HCT116 (cell line): ENCODE data around the gene FPR1.

Experiments
- EZH2 ChIP-seq: fragments of 200-600 bp; sonication (generic); IDR thresholded peaks from 2 replicates; pipeline ENCODE4 v1.6.1; 2017; ENCODE audit warnings: antibody characterized with exemption, mixed run types
- MAX ChIP-seq: IDR thresholded peaks from 2 replicates; pipeline ENCODE4 v1.6.1; 2012
- TF ChIP-seq, protein P1 (sequence below), 3 experiments: fragments of 200-600 bp in 1 of 3; sonication (generic) in 1 of 3; IDR thresholded peaks in 2 of 3; conservative IDR thresholded peaks in 1 of 3; 2 replicates each; pipeline ENCODE4 v1.5.1; 2012 to 2017; ENCODE audit warnings: low read depth in 2 of 3, low read length in 2 of 3, antibody characterized with exemption in 1 of 3, borderline replicate concordance in 1 of 3, control low read depth in 1 of 3, mild to moderate bottlenecking in 1 of 3, mixed read lengths in 1 of 3, mixed run types in 1 of 3, moderate library complexity in 1 of 3; ENCODE audit not compliant: insufficient read depth in 1 of 3

DNA sequence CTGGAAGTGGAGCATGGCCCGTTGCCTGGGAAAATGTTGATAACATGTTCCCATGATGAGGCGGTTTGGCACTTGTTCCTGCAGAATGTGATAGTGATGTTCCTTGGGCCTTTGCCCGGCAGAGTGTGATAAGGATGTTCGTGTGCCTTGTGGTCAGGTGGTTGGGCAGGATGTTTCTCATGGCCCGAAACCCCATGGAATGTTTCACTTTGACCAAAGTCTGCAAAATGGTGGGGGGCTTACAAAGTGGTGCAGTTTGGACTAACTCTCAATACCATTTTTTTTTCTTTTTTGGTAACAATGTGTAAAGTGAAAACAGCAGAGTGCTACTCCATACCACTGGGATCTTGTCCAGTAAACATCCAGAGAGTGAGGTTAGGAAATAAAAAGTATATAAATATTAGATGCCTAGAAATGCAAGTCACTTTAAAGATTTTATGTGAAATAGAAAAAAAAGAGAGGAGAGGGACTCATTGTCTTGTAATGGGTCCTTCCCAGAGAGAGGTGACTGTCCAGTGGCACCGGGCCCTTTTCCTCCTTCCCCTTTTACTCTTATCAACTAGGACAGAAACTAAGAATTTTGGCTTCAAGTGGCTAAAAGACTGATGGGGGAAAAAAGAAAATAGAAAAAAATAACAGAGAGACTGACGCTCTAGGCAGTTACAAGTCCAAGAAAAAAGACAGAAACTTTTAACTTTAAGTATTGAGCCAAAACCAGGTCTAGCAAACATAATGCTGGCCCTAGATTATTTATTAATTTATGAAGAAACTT is 49.0 kb upstream of the FPR1 start:
- TF ChIP-seq, protein P1, sequence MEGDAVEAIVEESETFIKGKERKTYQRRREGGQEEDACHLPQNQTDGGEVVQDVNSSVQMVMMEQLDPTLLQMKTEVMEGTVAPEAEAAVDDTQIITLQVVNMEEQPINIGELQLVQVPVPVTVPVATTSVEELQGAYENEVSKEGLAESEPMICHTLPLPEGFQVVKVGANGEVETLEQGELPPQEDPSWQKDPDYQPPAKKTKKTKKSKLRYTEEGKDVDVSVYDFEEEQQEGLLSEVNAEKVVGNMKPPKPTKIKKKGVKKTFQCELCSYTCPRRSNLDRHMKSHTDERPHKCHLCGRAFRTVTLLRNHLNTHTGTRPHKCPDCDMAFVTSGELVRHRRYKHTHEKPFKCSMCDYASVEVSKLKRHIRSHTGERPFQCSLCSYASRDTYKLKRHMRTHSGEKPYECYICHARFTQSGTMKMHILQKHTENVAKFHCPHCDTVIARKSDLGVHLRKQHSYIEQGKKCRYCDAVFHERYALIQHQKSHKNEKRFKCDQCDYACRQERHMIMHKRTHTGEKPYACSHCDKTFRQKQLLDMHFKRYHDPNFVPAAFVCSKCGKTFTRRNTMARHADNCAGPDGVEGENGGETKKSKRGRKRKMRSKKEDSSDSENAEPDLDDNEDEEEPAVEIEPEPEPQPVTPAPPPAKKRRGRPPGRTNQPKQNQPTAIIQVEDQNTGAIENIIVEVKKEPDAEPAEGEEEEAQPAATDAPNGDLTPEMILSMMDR (IDR thresholded peaks at IDR 0.05 in 2 of 3, conservative IDR thresholded peaks at IDR 0.05 in 1 of 3; ENCODE audit: borderline replicate concordance in 1 of 3, insufficient read depth in 1 of 3, low read depth in 2 of 3, low read length in 2 of 3) = no peak
- no peak for TF ChIP-seq MAX
- no peak for TF ChIP-seq EZH2
